Measurements from ENCODE around the gene ARL11. TPM values are rescaled to one million over a fixed set of nuclear protein-coding genes. Genes with fewer than 3 reads are reported as not detected.

The ARL11 gene
- total RNA-seq, 1 experiment from 2014 or later, result 0.35 TPM

DNA sequence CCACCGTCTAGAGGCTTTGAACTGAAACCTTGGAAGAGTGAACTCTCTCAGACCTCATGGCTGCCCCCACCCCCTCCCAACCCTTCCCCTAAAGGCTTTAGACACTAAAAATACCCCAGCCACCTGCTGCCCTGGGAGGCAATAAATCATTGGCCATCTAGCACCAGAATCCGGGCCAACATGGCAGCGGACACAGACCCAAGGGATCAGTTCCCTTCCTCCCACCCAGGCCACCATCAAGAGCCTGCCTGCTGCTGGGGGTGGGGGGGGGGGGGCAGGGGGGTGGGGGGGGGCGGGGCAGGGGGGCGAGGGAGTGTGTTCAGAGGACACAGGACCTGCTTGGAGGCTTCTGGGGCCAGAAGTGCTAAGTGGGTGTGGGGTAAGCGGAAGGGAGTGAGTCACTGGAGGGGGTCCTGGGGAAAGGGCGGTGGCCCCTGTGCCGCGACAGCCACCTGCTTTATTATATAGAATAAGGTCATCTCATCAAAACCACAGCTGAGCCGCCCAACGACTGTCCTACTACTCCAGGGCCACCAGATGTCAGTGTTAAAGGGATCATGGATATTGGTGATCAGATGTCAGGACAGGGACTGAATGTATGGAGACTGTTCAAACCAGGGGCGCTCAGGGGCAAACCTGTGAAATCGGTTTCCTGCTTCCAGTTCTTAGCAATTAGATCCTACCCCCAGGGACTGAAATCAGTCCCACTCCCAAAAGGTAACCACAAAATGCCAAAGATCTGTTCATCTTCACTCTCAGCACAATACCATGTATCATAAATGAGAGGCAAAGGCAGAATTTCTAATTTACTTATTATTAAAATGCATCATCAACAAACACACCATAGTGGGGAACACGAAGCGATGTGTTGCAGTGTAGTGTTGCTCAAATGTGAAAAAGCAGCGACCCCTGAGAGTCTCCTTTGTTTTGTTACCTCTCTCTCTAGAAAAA is 24.3 kb downstream of the ARL11 start:
- H3K9me3 Mint-ChIP-seq, result no peaks in the 10 kb centered on the region
- H3K4me1 Mint-ChIP-seq, result peaks cover 4% of the 10 kb centered on the region
- no peak overlapping the region for H3K4me3 Mint-ChIP-seq
- no peaks in the 10 kb centered on the region for H3K27me3 Mint-ChIP-seq (ENCODE audit: low read depth)
- TF ChIP-seq TCF7 (CRISPR knock-in tag; IDR thresholded peaks at IDR 0.05; ENCODE audit: low read depth) (no peak), TEAD1 (CRISPR knock-in tag; IDR thresholded peaks at IDR 0.05) (no peak), CBFB (CRISPR knock-in tag; IDR thresholded peaks at IDR 0.05; ENCODE audit: low read depth) (no peak)
- TF ChIP-seq, protein P1, sequence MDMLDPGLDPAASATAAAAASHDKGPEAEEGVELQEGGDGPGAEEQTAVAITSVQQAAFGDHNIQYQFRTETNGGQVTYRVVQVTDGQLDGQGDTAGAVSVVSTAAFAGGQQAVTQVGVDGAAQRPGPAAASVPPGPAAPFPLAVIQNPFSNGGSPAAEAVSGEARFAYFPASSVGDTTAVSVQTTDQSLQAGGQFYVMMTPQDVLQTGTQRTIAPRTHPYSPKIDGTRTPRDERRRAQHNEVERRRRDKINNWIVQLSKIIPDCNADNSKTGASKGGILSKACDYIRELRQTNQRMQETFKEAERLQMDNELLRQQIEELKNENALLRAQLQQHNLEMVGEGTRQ (CRISPR knock-in tag; IDR thresholded peaks at IDR 0.05), result no peak
- TF ChIP-seq, protein P2, sequence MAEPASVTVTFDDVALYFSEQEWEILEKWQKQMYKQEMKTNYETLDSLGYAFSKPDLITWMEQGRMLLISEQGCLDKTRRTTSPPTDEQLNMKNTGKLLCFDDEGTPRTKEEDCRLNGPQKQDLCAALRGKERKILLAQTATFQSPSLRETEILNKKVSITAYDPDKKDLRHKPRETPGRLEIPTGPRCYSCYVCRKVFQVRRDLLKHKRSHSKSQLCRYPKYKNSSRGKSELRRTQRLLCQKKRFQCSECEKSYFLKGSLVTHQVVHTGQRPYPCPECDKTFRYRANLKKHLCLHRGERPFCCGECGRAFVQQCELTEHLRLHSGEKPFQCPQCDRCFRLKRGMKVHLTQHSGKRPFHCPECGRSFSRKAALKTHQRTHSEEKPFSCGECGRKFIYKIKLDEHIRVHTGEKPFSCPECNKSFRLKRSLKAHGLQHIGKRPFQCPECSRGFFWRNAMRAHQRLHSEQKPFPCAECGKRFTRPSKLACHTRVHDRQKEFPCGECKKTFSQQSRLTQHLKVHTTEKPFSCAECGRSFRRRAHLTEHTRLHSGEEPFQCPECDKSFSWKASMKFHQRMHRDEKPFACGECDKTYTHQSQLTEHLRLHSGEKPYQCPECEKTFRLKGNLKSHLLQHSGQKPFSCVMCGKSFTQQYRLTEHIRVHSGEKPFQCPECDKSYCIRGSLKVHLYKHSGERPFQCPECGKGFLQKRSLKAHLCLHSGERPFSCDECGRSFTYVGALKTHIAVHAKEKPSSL (CRISPR knock-in tag; conservative IDR thresholded peaks at IDR 0.05), result no peak
- TF ChIP-seq, protein P3, sequence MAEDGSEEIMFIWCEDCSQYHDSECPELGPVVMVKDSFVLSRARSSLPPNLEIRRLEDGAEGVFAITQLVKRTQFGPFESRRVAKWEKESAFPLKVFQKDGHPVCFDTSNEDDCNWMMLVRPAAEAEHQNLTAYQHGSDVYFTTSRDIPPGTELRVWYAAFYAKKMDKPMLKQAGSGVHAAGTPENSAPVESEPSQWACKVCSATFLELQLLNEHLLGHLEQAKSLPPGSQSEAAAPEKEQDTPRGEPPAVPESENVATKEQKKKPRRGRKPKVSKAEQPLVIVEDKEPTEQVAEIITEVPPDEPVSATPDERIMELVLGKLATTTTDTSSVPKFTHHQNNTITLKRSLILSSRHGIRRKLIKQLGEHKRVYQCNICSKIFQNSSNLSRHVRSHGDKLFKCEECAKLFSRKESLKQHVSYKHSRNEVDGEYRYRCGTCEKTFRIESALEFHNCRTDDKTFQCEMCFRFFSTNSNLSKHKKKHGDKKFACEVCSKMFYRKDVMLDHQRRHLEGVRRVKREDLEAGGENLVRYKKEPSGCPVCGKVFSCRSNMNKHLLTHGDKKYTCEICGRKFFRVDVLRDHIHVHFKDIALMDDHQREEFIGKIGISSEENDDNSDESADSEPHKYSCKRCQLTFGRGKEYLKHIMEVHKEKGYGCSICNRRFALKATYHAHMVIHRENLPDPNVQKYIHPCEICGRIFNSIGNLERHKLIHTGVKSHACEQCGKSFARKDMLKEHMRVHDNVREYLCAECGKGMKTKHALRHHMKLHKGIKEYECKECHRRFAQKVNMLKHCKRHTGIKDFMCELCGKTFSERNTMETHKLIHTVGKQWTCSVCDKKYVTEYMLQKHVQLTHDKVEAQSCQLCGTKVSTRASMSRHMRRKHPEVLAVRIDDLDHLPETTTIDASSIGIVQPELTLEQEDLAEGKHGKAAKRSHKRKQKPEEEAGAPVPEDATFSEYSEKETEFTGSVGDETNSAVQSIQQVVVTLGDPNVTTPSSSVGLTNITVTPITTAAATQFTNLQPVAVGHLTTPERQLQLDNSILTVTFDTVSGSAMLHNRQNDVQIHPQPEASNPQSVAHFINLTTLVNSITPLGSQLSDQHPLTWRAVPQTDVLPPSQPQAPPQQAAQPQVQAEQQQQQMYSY (CRISPR knock-in tag; IDR thresholded peaks at IDR 0.05), result no peak
- TF ChIP-seq, protein P4, sequence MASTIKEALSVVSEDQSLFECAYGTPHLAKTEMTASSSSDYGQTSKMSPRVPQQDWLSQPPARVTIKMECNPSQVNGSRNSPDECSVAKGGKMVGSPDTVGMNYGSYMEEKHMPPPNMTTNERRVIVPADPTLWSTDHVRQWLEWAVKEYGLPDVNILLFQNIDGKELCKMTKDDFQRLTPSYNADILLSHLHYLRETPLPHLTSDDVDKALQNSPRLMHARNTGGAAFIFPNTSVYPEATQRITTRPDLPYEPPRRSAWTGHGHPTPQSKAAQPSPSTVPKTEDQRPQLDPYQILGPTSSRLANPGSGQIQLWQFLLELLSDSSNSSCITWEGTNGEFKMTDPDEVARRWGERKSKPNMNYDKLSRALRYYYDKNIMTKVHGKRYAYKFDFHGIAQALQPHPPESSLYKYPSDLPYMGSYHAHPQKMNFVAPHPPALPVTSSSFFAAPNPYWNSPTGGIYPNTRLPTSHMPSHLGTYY (CRISPR knock-in tag; IDR thresholded peaks at IDR 0.05), result no peak
- TF ChIP-seq, protein P5, sequence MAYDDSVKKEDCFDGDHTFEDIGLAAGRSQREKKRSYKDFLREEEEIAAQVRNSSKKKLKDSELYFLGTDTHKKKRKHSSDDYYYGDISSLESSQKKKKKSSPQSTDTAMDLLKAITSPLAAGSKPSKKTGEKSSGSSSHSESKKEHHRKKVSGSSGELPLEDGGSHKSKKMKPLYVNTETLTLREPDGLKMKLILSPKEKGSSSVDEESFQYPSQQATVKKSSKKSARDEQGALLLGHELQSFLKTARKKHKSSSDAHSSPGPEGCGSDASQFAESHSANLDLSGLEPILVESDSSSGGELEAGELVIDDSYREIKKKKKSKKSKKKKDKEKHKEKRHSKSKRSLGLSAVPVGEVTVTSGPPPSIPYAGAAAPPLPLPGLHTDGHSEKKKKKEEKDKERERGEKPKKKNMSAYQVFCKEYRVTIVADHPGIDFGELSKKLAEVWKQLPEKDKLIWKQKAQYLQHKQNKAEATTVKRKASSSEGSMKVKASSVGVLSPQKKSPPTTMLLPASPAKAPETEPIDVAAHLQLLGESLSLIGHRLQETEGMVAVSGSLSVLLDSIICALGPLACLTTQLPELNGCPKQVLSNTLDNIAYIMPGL (CRISPR knock-in tag; IDR thresholded peaks at IDR 0.05), result no peak
- 0 out of 2 replicates have a peak overlapping the region, but pooled peaks have one; percentile 50 for H3K27ac Mint-ChIP-seq
- POLR2A ChIA-PET, result no interaction called here
- CTCF ChIA-PET, result interaction anchor here (0.6 to 1.2 kb wide), 4 partner anchors 127 to 284 kb away, joined by 3 to 5 read pairs (median 4); partner anchors contain the start of gene SPRYD7
- peak; percentile 92 for ATAC-seq
- DNase-seq (ENCODE audit: low spot score), result peak; percentile 56
- H3K36me3 Mint-ChIP-seq, result peaks cover 5% of the 10 kb centered on the region; the same call in 1 of the 2 replicates

DNA sequence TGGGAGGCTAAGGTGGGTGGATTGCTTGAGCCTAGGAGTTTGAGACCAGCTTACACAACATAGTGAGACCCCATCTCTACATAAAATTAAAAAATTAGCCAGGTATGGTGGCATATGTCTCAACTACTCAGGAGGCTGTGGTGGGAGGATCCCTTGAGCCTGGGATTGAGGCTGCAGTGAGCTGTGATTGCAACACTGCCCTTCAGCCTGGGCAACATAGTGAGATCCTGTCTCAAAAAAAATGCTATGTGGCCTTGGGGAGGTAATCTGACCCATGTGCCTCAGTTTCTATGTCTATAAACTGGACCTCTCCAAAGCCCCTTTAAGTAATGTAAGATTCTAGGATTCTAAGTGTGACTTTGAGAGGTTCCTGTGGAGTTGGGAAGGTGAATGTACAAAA is 25.2 kb downstream of the ARL11 start:
- H3K9me3 Mint-ChIP-seq, result no peaks in the 10 kb centered on the region
- no peaks in the 10 kb centered on the region for H3K27me3 Mint-ChIP-seq (ENCODE audit: low read depth)
- H3K4me1 Mint-ChIP-seq, result peaks cover 4% of the 10 kb centered on the region
- peak; percentile 93 for TF ChIP-seq ZNF121 (CRISPR knock-in tag; IDR thresholded peaks at IDR 0.05)
- TF ChIP-seq, protein P4 (CRISPR knock-in tag; IDR thresholded peaks at IDR 0.05), result no peak
- DNase-seq (ENCODE audit: low spot score) (no peak), ATAC-seq (no peak)
- POLR2A ChIA-PET, result interaction anchor here (0.6 kb wide), 1 partner anchor 331 kb away, joined by 3 read pairs; no protein-coding TSS in a partner anchor
- no peak overlapping the region for H3K27ac Mint-ChIP-seq
- peaks cover 8% of the 10 kb centered on the region for H3K36me3 Mint-ChIP-seq
- CTCF ChIA-PET, result no interaction called here
- no peak overlapping the region for H3K4me3 Mint-ChIP-seq

All from WTC11 (cell line).